Body of pancreas (tissue), 4 donors: ENCODE data around the gene BTBD18. TPM values are rescaled to one million over a fixed set of nuclear protein-coding genes. Genes with fewer than 3 reads are reported as not detected.

ENCODE experiments used
- ATAC-seq: fragments of 150-250 bp; one replicate; pipeline ENCODE4 v1.9.1; 2016
- DNase-seq, 4 donors: peaks; one replicate each; pipeline ENCODE4 v3.0.0-alpha.2; 2019
- H3K27ac ChIP-seq, 4 donors: fragments of 200-600 bp; sonication (generic); 1 replicate in 3 of 4; 2 replicates in 1 of 4; pipeline versions ENCODE4 v1.5.1 to v1.6.1; 2016 to 2019; ENCODE audit warnings: mild to moderate bottlenecking in 1 of 4, mixed read lengths in 1 of 4, moderate library complexity in 1 of 4
- H3K27me3 ChIP-seq, 2 donors: fragments of 200-600 bp; sonication (generic); one replicate each; pipeline ENCODE4 v1.6.0; 2016; ENCODE audit warnings: mild to moderate bottlenecking in 1 of 2
- H3K36me3 ChIP-seq, 2 donors: fragments of 200-600 bp; sonication (generic); replicated peaks in 1 of 2; 2 replicates each; pipeline ENCODE4 v1.5.1; 2016; ENCODE audit warnings: low read depth in 2 of 2; ENCODE audit not compliant: insufficient read depth in 1 of 2
- H3K4me1 ChIP-seq: fragments of 200-600 bp; sonication (generic); one replicate; pipeline ENCODE4 v1.6.0; 2016
- H3K4me3 ChIP-seq, 2 donors: fragments of 200-600 bp; sonication (generic); 1 replicate in 1 of 2; 2 replicates in 1 of 2; pipeline ENCODE4 v1.5.1; 2016 to 2019
- H3K9me3 ChIP-seq, 3 donors: fragments of 200-600 bp; sonication (generic); 1 replicate in 2 of 3; 2 replicates in 1 of 3; pipeline ENCODE4 v1.5.1; 2016
- CTCF ChIP-seq, 7 experiments: fragments of 450-650 bp in 4 of 7; fragments of 200-600 bp in 3 of 7; sonication (generic) in 3 of 7; IDR thresholded peaks; one replicate each; pipeline ENCODE4 v1.5.1; 2016 to 2019; ENCODE audit warnings: antibody characterized with exemption in 7 of 7
- POLR2A ChIP-seq, 3 donors: fragments of 450-650 bp; IDR thresholded peaks; one replicate each; pipeline ENCODE4 v1.6.1; 2016; ENCODE audit warnings: antibody characterized with exemption in 3 of 3, mild to moderate bottlenecking in 2 of 3
- WGBS, 2 donors: methylation state at CpG; one replicate each; pipeline ENCODE4 v1.1.5; 2017; 5-methylcytosine and 5-hydroxymethylcytosine counted together
- intact Hi-C: fragments of 100-400 bp; cut with DNase I; formaldehyde crosslinking; loops from one replicate; pipeline ENCODE4 v1.15.1; 2023
- total RNA-seq, 2 donors: library from RNA; depleted of rRNA; stranded (reverse); fragments of >200 nt; gene quantifications; one replicate each; pipeline ENCODE4 v1.1.0, GENCODE V29; 2016

Gene BTBD18
- total RNA-seq, 2 donors from 2014 or later = not detected

DNA sequence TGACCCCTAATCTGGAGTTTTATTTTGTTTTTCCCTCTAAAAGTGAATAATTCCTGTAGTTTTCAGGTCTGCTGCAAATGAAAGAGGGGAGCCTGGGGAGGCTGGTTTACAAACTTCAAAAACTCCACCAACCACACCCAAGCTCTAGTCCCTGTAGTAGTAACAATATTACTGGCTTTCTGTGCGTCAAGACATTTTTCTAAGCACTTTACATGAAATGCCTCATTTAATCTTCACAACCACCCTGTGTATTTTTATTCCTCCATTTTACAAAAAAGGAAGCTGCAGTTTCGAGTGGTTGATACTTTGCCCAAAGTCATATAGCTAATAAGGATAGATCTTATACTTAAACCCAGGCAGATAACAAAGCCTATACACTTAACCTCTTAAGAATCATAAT, 33.5 kb upstream of the BTBD18 start:
- WGBS, 2 donors = 79 to 86% methylated on average over 2 of the region's 2 CpGs
- TF ChIP-seq CTCF (IDR thresholded peaks at IDR 0.05) (no peak), POLR2A (IDR thresholded peaks at IDR 0.05) (no peak)
- peak overlapping the region in 1 of 4 donors; percentile 89 for H3K27ac ChIP-seq
- no peaks in the 10 kb centered on the region for H3K27me3 ChIP-seq
- no peak overlapping the region for H3K4me3 ChIP-seq
- H3K9me3 ChIP-seq = no peaks in the 10 kb centered on the region
- H3K4me1 ChIP-seq = peaks cover 88% of the 10 kb centered on the region
- intact Hi-C loops = no loop called here
- DNase-seq (no peak), ATAC-seq (no peak)
- H3K36me3 ChIP-seq = no peaks in the 10 kb centered on the region

- no peaks in the 10 kb centered on the region for H3K27me3 ChIP-seq
- peak overlapping the region; percentile 47 to 89 (median 81) for H3K27ac ChIP-seq
- WGBS, 2 donors = 17 to 24% methylated on average over 3 of the region's 3 CpGs
- DNase-seq = peak; percentile 82 to 95 (median 92)
- TF ChIP-seq CTCF (IDR thresholded peaks at IDR 0.05) (peak in 1 of 7 experiments; percentile 10), POLR2A (IDR thresholded peaks at IDR 0.05) (peak in 2 of 3 donors; percentile 16 to 20)
- ATAC-seq = peak; percentile 74
- no peaks in the 10 kb centered on the region for H3K36me3 ChIP-seq
- H3K4me3 ChIP-seq = no peak overlapping the region
- H3K4me1 ChIP-seq = peaks cover 98% of the 10 kb centered on the region
- no peaks in the 10 kb centered on the region for H3K9me3 ChIP-seq
- intact Hi-C loops = no loop called here
Observed at GRCh38 chr11:57781529-57781943, 29.9 kb upstream of the BTBD18 start.

GRCh38 chr11:57779276-57779675, 27.7 kb upstream of the BTBD18 start:
- peaks cover 99% of the 10 kb centered on the region for H3K4me1 ChIP-seq
- WGBS, 2 donors = 11 to 23% methylated on average over 1 of the region's 1 CpG
- TF ChIP-seq POLR2A (IDR thresholded peaks at IDR 0.05) (peak in 2 of 3 donors; percentile 6 to 34), CTCF (IDR thresholded peaks at IDR 0.05) (peak in 4 of 7 experiments; percentile 12 to 31 (median 22))
- no peaks in the 10 kb centered on the region for H3K36me3 ChIP-seq
- no peak overlapping the region for H3K4me3 ChIP-seq
- peak overlapping the region; percentile 76 to 91 (median 88) for H3K27ac ChIP-seq
- intact Hi-C loops = no loop called here
- DNase-seq = peak; percentile 51 to 73 (median 70)
- ATAC-seq = peak; percentile 56
- no peaks in the 10 kb centered on the region for H3K27me3 ChIP-seq
- no peaks in the 10 kb centered on the region for H3K9me3 ChIP-seq

GRCh38 chr11:57778318-57779037, 26.9 kb upstream of the BTBD18 start:
- WGBS, 2 donors = 0 to 6% methylated on average over 6 of the region's 6 CpGs
- H3K9me3 ChIP-seq = no peaks in the 10 kb centered on the region
- H3K27me3 ChIP-seq = no peaks in the 10 kb centered on the region
- intact Hi-C loops = no loop called here
- H3K4me1 ChIP-seq = peaks cover 96% of the 10 kb centered on the region
- DNase-seq = peak; percentile 90 to 95 (median 94)
- TF ChIP-seq CTCF (IDR thresholded peaks at IDR 0.05) (no peak), POLR2A (IDR thresholded peaks at IDR 0.05) (peak in 2 of 3 donors; percentile 54 to 55)
- no peaks in the 10 kb centered on the region for H3K36me3 ChIP-seq
- no peak overlapping the region for H3K4me3 ChIP-seq
- ATAC-seq = peak; percentile 89
- peak overlapping the region; percentile 76 to 91 (median 88) for H3K27ac ChIP-seq

GRCh38 chr11:57777969-57778317, 26.3 kb upstream of the BTBD18 start:
- peak in 1 of 7 experiments; percentile 6 for TF ChIP-seq CTCF (IDR thresholded peaks at IDR 0.05)
- no peak for TF ChIP-seq POLR2A (IDR thresholded peaks at IDR 0.05)
- intact Hi-C loops = no loop called here
- Histone ChIP-seq H3K4me3 (no peak overlapping the region), H3K27me3 (no peaks in the 10 kb centered on the region), H3K27ac (peak overlapping the region; percentile 76 to 91 (median 88)), H3K9me3 (no peaks in the 10 kb centered on the region), H3K4me1 (peaks cover 94% of the 10 kb centered on the region), H3K36me3 (no peaks in the 10 kb centered on the region)
- 0 to 15% methylated on average over 3 of the region's 3 CpGs for WGBS, 2 donors
- ATAC-seq = peak; percentile 27
- DNase-seq = peak; percentile 46 to 67 (median 66)
